ENCODE results near the gene SRCIN1.

Gene SRCIN1

DNA sequence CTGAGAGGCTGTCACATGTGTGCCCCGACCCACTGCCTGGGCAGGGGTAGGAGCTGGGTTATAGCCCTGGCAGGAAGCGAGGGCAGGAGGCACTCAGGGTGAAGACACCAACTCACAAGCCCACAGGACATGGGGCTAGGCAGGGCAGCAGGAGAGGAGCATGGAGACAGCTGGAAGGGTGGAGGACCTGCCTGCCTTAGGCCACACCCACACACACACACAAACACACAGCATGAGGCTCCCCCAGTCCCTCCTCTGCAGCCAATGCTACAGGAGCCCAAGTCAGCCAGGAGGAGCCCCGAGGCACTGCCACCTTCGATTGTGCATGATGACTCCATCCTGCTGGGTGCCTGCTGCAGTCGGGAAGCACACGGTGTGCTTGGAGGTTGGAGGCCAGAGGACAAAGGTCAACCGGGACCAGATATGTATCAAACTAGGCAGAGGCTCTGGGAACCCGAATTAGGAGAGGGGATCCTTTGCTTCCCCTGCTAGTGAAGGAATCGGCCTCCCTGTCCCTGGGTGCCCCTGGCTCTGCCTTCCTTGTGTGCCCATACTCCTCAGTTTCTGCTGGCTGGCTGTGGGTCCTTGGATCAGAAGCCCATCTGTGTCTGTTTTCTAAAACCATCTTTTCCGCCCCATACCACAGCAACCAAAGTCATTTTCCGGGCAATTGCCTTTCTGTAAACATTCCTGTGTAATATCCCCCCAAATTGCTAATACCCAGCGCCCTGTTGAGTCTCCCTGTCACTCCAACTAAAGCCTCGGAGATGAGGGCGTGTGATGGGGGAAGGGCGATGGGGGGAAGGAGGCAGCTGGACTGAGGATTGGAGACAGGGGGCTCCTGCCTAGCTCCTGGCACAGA is 20.5 kb downstream of the SRCIN1 start:
- DNase-seq (ENCODE audit: insufficient read length, low spot score) (no peak), FAIRE-seq (no peak)

- FAIRE-seq, result no peak
- peak; percentile 88 for DNase-seq (ENCODE audit: insufficient read length, low spot score)
Observed at GRCh38 chr17:38584350-38584925, 21.3 kb downstream of the SRCIN1 start.

DNA sequence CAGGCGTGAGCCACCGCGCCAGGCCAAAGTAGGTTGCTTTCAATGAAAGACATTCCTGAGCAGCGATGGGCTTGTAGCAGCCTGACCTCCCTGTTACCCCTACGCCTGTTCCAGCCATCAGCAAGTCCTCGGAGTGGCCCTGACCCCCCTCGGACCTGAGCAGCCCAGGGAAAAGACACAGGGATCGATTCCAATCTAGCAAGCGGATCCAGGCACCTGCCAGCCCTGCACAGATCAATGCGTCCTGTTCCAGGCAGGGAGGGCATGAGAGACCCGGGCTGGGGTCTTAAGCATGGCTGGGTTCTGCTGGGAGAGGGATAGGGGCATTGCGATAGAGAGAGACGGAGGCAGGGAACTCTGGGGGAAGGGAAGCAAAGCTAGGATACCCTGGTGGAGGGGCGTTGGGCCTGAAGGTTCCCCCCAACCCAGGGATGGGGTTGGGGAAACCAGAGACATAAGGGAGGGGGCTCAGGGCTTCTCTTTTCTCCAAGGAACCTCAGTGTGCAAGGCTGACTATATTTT is 21.9 kb downstream of the SRCIN1 start:
- FAIRE-seq (no peak), DNase-seq (ENCODE audit: insufficient read length, low spot score) (no peak)

DNA sequence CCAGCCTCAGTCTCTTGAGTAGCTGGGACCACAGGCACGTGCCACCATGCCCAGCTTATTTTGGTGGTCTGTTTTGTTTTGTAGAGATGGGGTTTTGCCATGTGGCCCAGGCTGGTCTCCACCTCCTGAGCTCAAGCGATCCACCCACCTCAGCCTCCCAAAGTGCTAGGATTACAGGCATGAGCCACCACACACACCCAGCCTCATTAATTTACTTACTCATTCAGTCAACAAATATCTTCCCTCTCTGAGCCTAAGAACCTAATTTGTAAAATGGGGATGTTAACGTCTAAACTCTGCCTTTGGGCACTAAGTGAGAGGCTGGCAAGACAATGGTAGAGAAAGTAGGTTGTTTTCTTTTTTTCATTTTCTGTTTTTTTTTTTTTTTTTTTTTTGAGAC is 22.6 kb downstream of the SRCIN1 start:
- DNase-seq (ENCODE audit: insufficient read length, low spot score), result no peak
- FAIRE-seq, result no peak

DNA sequence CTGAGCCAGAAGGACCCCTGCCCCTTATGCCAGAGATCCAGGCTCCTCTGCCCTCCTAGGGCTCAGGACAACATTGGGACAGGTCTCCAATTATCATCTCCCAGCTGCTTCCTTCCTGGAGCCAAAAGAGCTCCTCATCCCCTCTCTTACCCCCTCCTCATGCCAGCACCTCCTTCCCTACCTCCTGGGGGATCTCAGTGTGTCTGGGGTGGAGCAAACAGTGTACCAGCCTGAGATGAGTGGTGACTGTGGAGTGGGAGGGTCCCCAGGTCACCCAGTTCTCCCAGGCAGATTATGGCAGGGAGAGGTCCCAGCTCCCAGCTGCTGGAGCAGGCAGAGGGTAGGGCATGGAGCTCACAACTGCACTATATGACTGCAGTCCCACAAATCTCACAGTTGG is 23.7 kb downstream of the SRCIN1 start:
- DNase-seq (ENCODE audit: insufficient read length, low spot score) (no peak), FAIRE-seq (no peak)

- DNase-seq (ENCODE audit: insufficient read length, low spot score) (peak; percentile 94), FAIRE-seq (no peak)
Observed at GRCh38 chr17:38579934-38580333, 25.8 kb downstream of the SRCIN1 start.

DNA sequence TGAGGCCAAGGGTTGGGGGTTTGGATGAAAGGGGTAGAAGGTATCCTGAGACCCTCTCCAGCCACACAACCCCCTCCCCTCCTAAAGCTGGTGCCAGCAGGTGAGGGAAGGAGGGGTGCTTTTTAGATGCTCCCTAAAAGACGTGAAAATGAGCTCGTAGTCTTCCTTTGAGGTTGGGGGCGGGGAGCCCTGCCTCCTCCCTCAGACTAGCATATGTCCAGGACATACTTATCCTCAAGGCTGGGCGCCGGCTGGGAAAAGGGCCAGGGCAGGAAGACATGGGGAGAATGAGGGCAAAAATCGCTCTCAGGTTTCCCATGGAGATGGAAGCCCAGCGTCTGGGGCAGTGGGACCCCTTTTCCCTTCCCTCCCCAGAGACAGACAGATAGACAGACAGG is 26.7 kb downstream of the SRCIN1 start:
- FAIRE-seq (no peak), DNase-seq (ENCODE audit: insufficient read length, low spot score) (no peak)

GRCh38 chr17:38578229-38579082 is 27.3 kb downstream of the SRCIN1 start:
- no peak for FAIRE-seq
- no peak for DNase-seq (ENCODE audit: insufficient read length, low spot score)

- FAIRE-seq (no peak), DNase-seq (ENCODE audit: insufficient read length, low spot score) (no peak)
Observed at GRCh38 chr17:38577645-38578173, 28.0 kb downstream of the SRCIN1 start.

GRCh38 chr17:38577244-38577643 is 28.5 kb downstream of the SRCIN1 start:
- FAIRE-seq (no peak), DNase-seq (ENCODE audit: insufficient read length, low spot score) (no peak)

DNA sequence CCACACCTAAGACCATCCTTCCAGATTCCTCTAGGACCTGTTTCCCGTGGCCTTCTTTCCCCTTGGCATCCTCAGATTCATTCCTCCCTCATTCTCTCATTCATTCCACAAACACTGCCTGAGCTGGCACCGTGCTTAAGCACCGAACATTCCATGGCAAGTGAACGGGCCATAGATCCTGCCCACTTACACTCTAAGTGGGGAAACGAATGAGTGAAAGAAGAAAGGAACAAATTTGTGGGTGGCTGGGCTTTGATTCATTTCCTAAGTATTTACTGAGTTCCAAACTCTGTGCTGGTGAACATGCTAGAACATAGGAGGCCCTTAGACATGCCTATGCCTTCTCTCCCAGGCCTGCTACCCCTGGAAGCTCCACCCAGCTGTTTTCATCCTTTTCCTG is 30.0 kb downstream of the SRCIN1 start:
- no peak for FAIRE-seq
- no peak for DNase-seq (ENCODE audit: insufficient read length, low spot score)

DNA sequence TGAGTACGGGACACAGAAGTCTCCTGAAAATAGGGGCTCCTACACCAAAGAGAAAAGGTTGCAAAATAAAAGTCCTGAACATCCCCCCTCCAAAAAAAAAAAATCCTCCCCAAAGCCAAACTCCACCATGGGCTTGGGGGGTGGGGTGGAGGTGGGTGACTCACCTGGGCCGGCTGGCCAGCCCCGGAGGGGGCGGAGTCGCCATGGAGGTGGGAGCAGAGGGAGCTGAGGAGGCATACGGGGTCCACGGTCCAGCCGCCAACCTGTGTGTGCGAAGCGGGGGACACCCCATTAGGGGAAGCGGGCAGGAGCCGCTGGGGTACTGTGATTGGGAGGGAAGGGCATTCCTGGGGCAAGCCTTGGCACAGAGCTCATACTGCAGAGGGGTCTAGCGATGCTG is 31.0 kb downstream of the SRCIN1 start:
- FAIRE-seq (no peak), DNase-seq (ENCODE audit: insufficient read length, low spot score) (no peak)

GRCh38 chr17:38572669-38573365 is 32.9 kb downstream of the SRCIN1 start:
- DNase-seq (ENCODE audit: insufficient read length, low spot score), result peak; percentile 67

GRCh38 chr17:38571833-38572668 is 33.7 kb downstream of the SRCIN1 start:
- DNase-seq (ENCODE audit: insufficient read length, low spot score) (no peak), FAIRE-seq (no peak)

More at GRCh38 chr17:38572669-38573365, 32.9 kb downstream of the SRCIN1 start:
- no peak for FAIRE-seq

DNA sequence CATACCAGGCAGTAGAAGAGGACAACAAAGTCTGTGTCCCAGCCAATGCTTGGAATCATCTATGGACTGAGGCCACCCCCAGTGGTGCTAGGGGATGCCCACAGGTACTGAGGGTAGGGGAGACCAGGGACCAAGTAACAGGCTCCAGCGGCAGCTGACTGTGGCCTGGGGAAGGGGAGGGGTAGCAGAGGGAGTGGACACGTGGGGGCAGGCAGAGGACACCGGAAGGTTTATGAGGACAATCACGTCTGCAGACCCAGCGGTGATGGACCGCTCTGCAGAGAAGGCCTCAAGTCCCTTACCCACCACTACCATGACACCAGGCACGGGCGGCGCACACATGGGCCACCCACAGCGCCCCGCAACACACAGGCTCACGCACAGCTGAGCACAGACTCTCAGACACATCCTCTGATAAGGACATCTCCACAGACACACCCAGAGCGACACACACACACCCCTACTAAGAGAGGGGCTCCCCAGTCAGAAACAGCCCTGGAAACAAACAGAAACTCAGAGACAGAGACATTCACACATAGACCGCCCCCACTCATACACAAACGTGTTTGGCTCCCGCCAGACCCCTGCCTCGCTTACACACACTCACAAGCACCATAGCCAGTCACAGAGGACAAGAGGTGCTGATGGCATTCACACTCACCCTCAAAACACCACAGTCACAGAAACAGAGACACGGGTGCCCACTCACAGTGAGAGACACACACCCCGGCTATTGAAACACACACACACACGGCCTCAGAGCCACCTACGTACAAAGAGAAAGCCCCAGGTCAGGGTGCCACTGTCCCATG is 35.8 kb downstream of the SRCIN1 start:
- FAIRE-seq, result no peak
- no peak for DNase-seq (ENCODE audit: insufficient read length, low spot score)

- no peak for DNase-seq (ENCODE audit: insufficient read length, low spot score)
- FAIRE-seq, result no peak
Observed at GRCh38 chr17:38568845-38569510, 36.8 kb downstream of the SRCIN1 start.

DNA sequence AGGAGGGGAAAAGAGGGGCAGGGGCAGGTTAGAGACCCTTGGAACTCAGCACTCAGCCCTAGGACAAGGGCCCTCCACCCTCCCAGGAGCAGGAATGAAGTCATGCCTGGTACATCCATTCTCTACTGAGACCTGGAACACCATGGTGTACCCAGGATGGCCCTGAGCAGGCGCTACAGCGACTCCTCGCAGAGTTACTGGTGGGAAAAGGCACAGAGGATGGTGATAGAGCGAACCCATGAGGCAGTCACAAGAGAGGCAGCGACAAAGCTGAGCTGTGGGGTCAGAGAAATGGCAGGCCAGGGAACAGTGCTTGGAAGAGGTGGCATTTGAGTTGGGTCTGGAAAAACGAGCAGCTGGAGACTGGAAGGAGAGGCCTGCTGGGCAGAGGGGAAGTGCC is 37.5 kb downstream of the SRCIN1 start:
- FAIRE-seq (no peak), DNase-seq (ENCODE audit: insufficient read length, low spot score) (no peak)

GRCh38 chr17:38567350-38567749 is 38.4 kb downstream of the SRCIN1 start:
- DNase-seq (ENCODE audit: insufficient read length, low spot score), result no peak
- FAIRE-seq, result no peak

All from HTR-8/SVneo (cell line).